Activated T-cell treated with anti-CD3 and anti-CD28 coated beads, Interleukin-2, amount 50 U/mL, for 24 hours (primary cell): ENCODE data around the gene NID2.

Experiments
- DNase-seq: peaks from one replicate; pipeline ENCODE4 v3.0.0-alpha.2; 2020
- H3K27ac Mint-ChIP-seq: 2 replicates; pipeline ENCODE4 v1.8.0; 2020; ENCODE audit warnings: mild to moderate bottlenecking, mixed read lengths
- H3K27me3 Mint-ChIP-seq: 2 replicates; pipeline ENCODE4 v1.8.0; 2020; ENCODE audit warnings: mixed read lengths
- H3K36me3 Mint-ChIP-seq: 2 replicates; pipeline ENCODE4 v1.8.0; 2020; ENCODE audit warnings: low read depth, mixed read lengths
- H3K4me1 Mint-ChIP-seq: 2 replicates; pipeline ENCODE4 v1.8.0; 2020; ENCODE audit warnings: low read depth, mixed read lengths
- H3K4me3 Mint-ChIP-seq: 2 replicates; pipeline ENCODE4 v1.8.0; 2020; ENCODE audit warnings: mild to moderate bottlenecking, moderate library complexity, mixed read lengths
- H3K9me3 Mint-ChIP-seq: 2 replicates; pipeline ENCODE4 v1.8.0; 2020; ENCODE audit warnings: mixed read lengths

The NID2 gene

DNA sequence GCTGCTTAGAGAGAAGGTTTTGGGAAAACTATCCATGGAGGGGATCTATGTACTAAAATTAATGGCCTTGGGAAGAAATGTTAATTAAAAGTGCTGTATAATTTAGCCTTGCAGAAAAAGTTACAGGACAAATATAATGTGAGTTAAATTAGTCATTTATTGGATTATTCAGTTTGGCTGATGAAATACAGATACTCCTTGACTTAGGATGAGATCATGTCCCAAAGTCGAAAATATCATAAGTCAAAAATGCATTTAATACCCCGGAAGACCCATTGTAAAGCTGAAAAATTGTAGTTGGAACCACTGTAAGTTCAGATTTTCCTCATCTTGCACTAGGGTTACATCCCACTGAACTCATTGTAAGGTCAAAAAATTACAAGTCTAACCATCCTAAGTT lies 69.8 kb downstream of the NID2 start:
- Mint-ChIP-seq H3K27ac (no peak overlapping the region), H3K27me3 (no peaks in the 10 kb centered on the region), H3K4me3 (no peak overlapping the region), H3K9me3 (no peaks in the 10 kb centered on the region), H3K4me1 (peaks cover 34% of the 10 kb centered on the region), H3K36me3 (peaks cover 96% of the 10 kb centered on the region)
- DNase-seq = no peak

DNA sequence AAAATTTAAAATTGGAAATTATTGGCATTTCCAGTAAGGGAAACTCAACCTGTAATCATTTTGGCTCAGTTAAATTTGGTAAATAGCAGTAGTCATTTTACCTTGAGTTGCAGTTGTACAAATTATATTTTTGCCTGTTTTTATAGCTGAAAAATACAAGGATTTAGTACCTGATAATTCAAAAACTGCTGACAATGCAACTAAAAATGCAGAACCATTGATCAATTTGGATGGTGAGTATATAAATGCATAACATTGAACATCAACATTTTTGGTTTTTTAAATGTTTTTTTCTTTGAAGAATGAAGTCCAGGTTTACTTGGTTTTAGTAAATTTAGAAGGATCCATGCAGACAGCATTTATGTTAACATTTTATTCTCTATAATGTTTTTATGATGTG lies 70.5 kb downstream of the NID2 start:
- Mint-ChIP-seq H3K4me3 (no peak overlapping the region), H3K27ac (no peak overlapping the region), H3K4me1 (peaks cover 40% of the 10 kb centered on the region), H3K9me3 (no peaks in the 10 kb centered on the region), H3K27me3 (no peaks in the 10 kb centered on the region), H3K36me3 (peaks cover 96% of the 10 kb centered on the region)
- DNase-seq = no peak

DNA sequence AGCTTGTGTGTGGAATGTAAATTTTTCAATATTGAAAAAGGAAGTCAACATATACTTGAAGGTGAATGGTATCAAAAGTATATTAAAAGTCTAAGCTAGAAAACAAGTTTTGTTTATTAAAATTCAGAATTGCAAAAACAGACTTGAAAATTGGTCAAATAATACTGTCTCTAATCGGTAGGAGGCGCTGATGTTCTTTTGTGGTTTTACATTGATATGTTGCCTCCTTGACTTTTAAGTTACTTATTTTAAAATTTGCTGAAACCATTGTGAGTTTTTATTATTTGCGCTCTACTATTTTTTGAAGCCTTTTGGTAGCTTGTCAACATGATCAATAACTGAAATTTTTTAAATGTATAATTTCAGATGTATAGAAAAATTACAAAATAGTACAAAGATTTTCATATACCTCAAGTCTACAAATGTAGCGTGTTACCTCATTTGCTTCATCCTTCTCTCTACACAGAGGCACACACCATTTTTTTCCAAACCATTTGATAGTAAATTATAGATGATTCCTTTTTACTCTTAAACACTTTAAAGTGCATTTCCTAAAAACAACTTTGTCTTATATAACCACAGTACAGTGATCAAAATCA lies 72.6 kb downstream of the NID2 start:
- Mint-ChIP-seq H3K4me1 (peaks cover 57% of the 10 kb centered on the region), H3K9me3 (no peaks in the 10 kb centered on the region), H3K4me3 (no peak overlapping the region), H3K27ac (no peak overlapping the region), H3K27me3 (no peaks in the 10 kb centered on the region), H3K36me3 (peaks cover 93% of the 10 kb centered on the region)
- DNase-seq = no peak

DNA sequence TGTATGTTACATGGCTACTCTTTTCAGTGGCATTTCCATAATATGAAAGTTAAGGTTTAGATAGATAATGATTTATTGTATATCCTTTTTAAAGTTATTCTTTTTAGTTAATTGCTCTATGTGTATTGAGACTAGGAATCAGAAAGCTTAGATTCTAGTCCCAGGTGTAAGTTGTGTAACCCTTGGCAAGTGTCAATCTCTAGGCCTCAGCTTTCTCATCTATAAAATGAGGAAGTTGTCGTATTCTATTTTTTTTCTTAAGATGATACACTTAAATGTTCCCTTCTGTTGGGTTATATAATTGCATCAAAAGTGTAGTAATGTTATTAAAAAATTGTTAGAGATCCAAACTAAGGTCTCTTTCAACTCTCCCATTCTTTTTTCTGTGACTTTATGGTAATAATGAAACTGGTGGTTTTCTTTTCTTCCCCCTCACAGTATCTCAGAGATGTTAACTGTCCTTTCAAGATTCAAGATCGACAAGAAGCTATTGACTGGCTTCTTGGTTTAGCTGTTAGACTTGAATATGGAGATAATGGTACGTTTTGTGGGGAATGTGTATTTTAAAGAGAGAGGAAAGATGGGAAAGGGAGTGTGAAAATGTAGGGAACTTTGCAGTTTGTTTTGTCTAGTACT lies 75.5 kb downstream of the NID2 start:
- Mint-ChIP-seq H3K4me1 (peaks cover 58% of the 10 kb centered on the region), H3K9me3 (no peaks in the 10 kb centered on the region), H3K36me3 (peaks cover 77% of the 10 kb centered on the region), H3K4me3 (no peak overlapping the region), H3K27ac (peak overlapping the region; percentile 35), H3K27me3 (no peaks in the 10 kb centered on the region)
- DNase-seq = no peak

DNA sequence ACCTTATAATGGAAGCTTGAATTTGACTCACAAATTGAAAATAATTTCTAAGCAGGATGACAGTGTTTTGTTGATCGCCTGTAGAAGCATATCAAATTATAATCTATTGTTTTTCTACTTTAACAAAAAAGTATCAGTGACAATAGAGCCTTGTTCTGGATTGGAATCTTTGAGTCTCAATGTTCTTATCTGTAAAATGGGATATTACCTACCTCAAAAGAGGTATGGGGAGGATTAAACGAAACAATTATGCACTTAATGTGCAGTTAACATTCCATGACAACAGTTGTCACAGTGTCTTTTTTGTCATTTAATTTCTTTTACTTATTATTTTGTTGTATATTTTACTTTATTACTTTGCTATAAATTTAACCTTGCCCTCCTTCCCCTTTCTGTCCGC lies 78.4 kb downstream of the NID2 start:
- peaks cover 50% of the 10 kb centered on the region for H3K36me3 Mint-ChIP-seq
- H3K27ac Mint-ChIP-seq = peak overlapping the region; percentile 90
- DNase-seq = no peak
- peak overlapping the region; percentile 87 for H3K4me3 Mint-ChIP-seq
- no peaks in the 10 kb centered on the region for H3K27me3 Mint-ChIP-seq
- peaks cover 48% of the 10 kb centered on the region for H3K4me1 Mint-ChIP-seq
- H3K9me3 Mint-ChIP-seq = no peaks in the 10 kb centered on the region

DNA sequence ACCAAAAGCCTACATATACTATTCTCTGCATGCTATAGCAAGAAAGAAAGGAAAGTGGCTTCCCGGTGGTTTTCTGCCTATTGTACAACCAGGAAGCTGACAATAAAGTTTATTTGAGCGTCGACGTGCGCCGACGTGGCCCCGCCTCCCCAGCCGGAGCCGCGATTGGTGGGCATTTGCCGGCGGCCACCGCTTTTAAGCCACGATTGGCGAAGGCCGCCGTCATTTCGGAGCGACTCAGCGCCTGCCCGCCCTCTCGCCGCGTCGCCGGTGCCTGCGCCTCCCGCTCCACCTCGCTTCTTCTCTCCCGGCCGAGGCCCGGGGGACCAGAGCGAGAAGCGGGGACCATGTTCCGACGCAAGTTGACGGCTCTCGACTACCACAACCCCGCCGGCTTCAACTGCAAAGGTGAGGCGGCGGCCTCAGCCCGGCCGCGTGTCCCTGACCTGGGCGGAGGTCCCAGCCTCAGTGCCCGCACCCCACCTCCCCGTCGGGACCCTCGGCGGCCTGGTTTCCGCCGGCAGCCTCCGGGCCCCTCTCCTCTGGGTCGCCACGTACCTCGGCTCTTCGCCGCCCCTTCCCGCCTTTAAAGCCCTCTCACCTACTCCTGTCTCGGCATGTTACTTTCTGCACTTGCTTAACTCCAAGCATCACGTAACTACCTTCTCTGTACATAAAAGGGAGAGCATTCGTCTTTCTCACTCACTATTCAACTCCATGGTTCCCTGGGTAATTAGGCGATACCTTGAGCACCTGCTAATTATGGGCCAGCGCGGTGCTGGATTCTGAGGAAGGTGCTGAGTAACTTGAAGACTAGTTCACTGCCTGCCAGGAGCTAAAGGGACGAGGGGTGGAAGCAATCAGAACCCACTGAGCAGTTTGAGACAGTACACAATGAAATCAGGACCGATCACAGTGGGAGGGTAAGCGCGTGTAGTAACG lies 79.3 kb downstream of the NID2 start, which contains the start of gene RTRAF:
Gene RTRAF, plus strand, starts transcription at position 254 of the 942 bp plus-strand sequence. Its CDS starts 94 bp downstream, at position 348.
- DNase-seq = peak; percentile 93
- peaks cover 40% of the 10 kb centered on the region for H3K4me1 Mint-ChIP-seq
- no peaks in the 10 kb centered on the region for H3K9me3 Mint-ChIP-seq
- H3K27ac Mint-ChIP-seq = peak within 1 kb of the TSS; percentile 90
- H3K36me3 Mint-ChIP-seq = peaks cover 41% of the 10 kb centered on the region
- H3K27me3 Mint-ChIP-seq = no peaks in the 10 kb centered on the region
- H3K4me3 Mint-ChIP-seq = peak within 1 kb of the TSS; percentile 87

DNA sequence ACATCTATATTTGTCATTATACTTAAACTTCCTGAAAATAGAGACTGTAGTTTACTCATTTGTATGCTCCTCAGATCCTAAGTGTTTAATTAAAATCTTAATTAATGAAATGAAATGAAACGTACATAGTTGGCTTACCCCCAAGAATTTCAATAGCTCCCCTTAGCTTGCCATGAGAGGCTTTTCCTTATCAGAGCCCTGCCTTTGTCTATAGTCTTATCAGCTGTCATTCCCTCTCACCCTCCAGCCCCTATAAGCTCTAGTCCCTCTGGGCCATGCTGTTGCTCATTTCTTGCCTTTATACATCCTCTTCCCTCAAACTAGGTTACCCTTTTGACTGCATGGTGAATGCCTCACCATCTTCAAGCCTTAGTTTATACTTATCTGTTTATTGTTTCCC lies 80.6 kb downstream of the NID2 start:
- DNase-seq = no peak
- Mint-ChIP-seq H3K9me3 (no peaks in the 10 kb centered on the region), H3K4me1 (peaks cover 30% of the 10 kb centered on the region), H3K36me3 (peaks cover 27% of the 10 kb centered on the region), H3K27ac (peak overlapping the region; percentile 90), H3K4me3 (peak overlapping the region; percentile 87), H3K27me3 (no peaks in the 10 kb centered on the region)

DNA sequence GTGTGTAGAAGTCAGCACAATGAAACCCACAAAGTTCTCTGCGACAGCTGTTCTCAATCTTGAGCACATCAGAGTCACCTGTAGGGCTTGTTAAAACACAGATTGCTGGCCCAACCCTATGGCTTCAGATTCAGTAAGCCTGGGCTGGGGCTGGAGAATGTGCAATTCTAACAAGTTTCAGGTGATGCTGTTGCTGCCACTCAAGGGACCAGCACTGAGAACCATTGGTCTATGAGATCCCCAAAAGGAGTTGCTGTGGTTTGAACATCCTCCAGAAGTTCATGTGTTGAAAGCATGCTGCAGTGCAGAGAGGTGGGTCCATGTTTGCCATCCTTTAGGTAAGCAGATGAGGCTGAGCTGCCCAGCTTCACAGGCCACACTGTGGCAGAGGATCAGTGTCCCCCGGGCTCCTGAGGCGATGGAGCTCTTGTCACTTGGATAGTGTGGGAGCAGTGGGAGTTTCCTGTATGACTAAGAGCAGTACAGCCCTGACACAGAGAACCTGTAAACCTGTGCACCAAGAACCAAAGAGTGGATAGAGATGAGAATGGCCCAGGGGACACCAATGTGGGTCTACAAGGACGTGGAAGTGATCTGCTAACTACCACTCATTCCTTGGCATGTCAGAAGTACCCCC lies 87.5 kb downstream of the NID2 start:
- no peaks in the 10 kb centered on the region for H3K36me3 Mint-ChIP-seq
- no peaks in the 10 kb centered on the region for H3K27me3 Mint-ChIP-seq
- no peak for DNase-seq
- H3K4me1 Mint-ChIP-seq = peaks cover 9% of the 10 kb centered on the region
- H3K27ac Mint-ChIP-seq = no peak overlapping the region
- no peak overlapping the region for H3K4me3 Mint-ChIP-seq
- H3K9me3 Mint-ChIP-seq = no peaks in the 10 kb centered on the region

DNA sequence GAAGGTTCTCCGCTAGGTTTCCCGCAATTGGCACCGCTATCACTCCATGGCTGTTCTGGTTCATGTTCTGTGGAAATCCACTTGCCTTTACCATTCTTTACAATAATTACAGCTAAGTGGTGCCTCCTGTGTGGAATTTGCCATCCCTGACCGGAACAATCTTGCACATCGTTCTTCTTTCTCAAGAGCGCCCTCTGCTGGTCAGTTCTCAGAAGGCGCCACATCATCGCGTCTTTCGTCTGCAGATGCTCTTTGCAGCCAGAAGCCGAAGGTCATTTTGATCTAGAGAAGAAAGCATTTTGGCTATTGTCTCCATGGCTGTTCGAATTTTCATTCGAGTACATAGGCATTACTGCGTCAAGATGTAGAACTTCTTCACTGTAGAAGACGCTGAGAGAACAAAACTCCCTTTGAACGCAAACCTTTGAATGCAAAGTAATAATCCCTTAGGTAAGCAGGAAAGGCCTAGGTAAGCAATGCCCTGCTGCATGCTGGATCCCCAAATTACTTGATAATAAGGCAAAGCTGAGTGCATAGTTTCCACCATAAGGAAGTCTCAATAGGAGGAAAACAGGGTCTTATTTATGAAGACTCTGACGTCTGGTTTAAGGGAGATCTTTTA lies 89.7 kb downstream of the NID2 start:
- DNase-seq = peak; percentile 88
- Mint-ChIP-seq H3K27ac (no peak overlapping the region), H3K36me3 (no peaks in the 10 kb centered on the region), H3K9me3 (no peaks in the 10 kb centered on the region), H3K4me1 (peaks cover 9% of the 10 kb centered on the region), H3K4me3 (no peak overlapping the region), H3K27me3 (no peaks in the 10 kb centered on the region)

DNA sequence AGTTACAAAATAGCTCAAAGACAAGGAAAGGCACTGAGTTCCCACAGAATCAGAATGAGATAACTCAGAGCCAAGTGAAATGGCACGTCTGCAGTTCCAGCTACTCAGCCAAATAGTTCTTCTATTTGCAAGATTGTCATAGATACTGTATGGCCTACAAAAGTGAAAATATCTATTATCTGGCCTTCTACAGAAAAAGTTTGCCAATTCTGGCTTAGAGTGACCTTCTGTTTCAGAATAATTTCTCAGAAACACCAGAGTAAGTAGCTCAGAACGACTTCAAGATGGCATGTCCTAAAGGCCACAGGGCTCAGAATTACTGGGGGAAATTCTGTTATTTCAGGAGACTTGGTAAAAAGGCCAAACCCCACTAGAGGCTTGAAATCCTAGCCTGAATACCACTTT lies 90.2 kb downstream of the NID2 start:
- H3K4me3 Mint-ChIP-seq = no peak overlapping the region
- peaks cover 9% of the 10 kb centered on the region for H3K4me1 Mint-ChIP-seq
- H3K27me3 Mint-ChIP-seq = no peaks in the 10 kb centered on the region
- no peak for DNase-seq
- H3K9me3 Mint-ChIP-seq = no peaks in the 10 kb centered on the region
- H3K27ac Mint-ChIP-seq = no peak overlapping the region
- H3K36me3 Mint-ChIP-seq = no peaks in the 10 kb centered on the region

DNA sequence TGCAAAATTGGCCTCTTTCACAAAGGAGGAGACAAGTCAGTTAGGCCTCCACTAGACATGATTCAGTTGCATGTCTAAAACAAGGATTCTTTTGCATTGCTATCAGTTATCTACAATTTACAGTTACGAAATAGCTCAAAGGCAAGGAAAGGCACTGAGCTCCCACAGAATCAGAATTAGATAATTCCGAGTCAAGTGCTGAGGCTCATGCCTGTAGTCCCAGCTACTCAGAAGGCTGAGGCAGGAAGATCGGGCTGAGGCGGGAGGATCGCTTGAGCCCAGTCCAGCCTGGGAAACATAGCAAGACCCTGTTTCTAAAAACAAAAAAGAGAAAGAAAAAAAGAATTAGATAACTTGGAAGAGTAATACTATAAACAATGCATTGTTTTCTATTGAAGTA lies 91.8 kb downstream of the NID2 start:
- no peaks in the 10 kb centered on the region for H3K9me3 Mint-ChIP-seq
- no peaks in the 10 kb centered on the region for H3K27me3 Mint-ChIP-seq
- no peak overlapping the region for H3K4me3 Mint-ChIP-seq
- no peak overlapping the region for H3K27ac Mint-ChIP-seq
- no peaks in the 10 kb centered on the region for H3K36me3 Mint-ChIP-seq
- no peak for DNase-seq
- peaks cover 9% of the 10 kb centered on the region for H3K4me1 Mint-ChIP-seq

DNA sequence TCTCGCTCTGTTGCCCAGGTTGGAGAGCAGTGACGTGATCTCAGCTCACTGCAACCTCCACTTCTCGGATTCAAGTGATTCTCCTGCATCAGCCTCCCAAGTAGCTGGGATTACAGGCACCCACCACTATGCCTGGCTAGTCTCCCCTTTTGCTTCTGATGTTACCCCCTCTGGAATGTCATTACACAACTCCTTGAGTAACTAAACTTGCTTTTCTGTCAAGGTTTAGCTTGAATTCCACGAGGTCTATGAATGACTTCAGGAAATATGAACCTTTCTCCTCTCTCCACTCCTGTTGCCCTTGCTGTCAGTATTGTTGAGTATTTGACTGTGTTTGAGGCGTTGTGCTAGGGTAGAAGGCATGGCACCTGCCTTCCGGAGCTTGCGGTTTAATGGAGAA lies 96.3 kb downstream of the NID2 start:
- no peak overlapping the region for H3K4me3 Mint-ChIP-seq
- H3K27me3 Mint-ChIP-seq = no peaks in the 10 kb centered on the region
- no peak overlapping the region for H3K27ac Mint-ChIP-seq
- H3K4me1 Mint-ChIP-seq = peaks cover 1% of the 10 kb centered on the region
- no peak for DNase-seq
- H3K9me3 Mint-ChIP-seq = no peaks in the 10 kb centered on the region
- peaks cover 18% of the 10 kb centered on the region for H3K36me3 Mint-ChIP-seq

DNA sequence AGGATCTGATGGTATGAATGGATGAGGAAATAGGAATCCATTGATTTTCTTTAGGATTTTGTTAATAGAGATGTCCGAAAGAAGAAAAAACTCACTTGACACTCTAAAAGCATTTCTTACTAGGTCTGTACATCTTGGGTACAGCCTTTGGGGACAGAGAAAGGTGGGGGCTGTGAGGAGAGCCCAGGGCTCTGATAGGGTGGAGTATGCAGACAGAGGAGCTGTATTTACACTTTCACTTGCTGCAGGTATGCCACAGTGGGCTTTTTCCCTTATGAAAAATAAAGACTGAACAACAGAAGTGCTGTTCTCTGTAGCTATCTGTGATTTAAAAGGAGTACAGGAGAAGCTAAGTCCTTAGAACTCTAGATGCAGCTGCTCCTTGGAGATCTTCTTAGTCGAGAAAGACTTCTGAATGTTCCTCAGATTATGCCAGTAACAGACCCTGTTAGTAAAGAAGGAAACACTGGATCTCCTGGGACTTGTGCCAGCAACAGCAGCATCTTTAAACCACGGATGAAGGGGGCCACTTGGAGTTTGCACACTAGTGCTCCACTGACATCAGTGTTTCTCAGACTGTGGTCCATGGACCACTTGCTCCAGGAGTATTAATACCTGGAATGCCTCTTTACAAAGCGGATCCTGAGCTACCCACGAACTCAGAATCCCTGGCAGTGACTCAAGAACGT lies 98.9 kb downstream of the NID2 start:
- Mint-ChIP-seq H3K9me3 (no peaks in the 10 kb centered on the region), H3K4me3 (no peak overlapping the region), H3K4me1 (peaks cover 1% of the 10 kb centered on the region), H3K36me3 (peaks cover 38% of the 10 kb centered on the region), H3K27ac (peak overlapping the region; percentile 3), H3K27me3 (no peaks in the 10 kb centered on the region)
- DNase-seq = no peak

DNA sequence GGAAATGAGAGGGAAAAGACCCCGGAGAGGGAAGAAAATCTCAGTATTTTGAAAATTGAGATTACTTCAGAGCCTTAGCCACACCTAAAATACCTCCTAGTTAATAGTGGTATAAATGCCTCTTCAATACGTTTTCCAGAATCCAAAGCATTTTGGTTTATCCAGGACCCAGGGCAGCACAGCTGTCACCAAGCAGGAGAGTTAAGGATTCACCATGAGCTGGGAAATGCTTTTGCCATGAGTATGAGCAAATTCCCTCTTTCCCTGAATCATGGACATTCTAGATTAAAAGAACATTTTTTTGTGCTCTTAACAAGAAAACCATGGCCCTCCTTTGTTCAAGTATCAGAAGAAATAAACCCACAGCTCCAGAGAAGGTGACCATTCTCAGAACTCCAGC lies 101.3 kb downstream of the NID2 start:
- Mint-ChIP-seq H3K36me3 (peaks cover 58% of the 10 kb centered on the region), H3K4me3 (no peak overlapping the region), H3K4me1 (peaks cover 16% of the 10 kb centered on the region), H3K27me3 (no peaks in the 10 kb centered on the region), H3K27ac (peak overlapping the region; percentile 30), H3K9me3 (no peaks in the 10 kb centered on the region)
- no peak for DNase-seq
